Measurements from ENCODE around the gene ALDOA.
"Not testable (repeated sequence)": the region's sequence is repeated elsewhere in the genome, so short reads cannot be mapped to it uniquely, and the experiment has no call there.

The ALDOA gene

GRCh38 chr16:30065102-30065942 lies at the start of gene ALDOA:
Gene ALDOA, plus strand, starts transcription at chr16:30065760. Its CDS starts 1,138 bp downstream, at chr16:30066898.
- DNase-seq (ENCODE audit: low read depth in 2 of 2): peak; percentile 98 to 99

GRCh38 chr16:30016555-30017276 lies 48.8 kb upstream of the ALDOA start:
- no peak for DNase-seq (ENCODE audit: low read depth in 2 of 2)

- DNase-seq (ENCODE audit: low read depth in 2 of 2): no peak
These were observed 48.3 kb upstream of the ALDOA start for GRCh38 chr16:30017277-30017656.

- not testable (repeated sequence) for DNase-seq (ENCODE audit: low read depth in 2 of 2)
These were observed 47.6 kb upstream of the ALDOA start for GRCh38 chr16:30017937-30018336.

- DNase-seq (ENCODE audit: low read depth in 2 of 2): no peak
These were observed 46.8 kb upstream of the ALDOA start for GRCh38 chr16:30018731-30019158.

- no peak for DNase-seq (ENCODE audit: low read depth in 2 of 2)
These were observed 42.7 kb upstream of the ALDOA start, which contains the start of gene C16orf92 for GRCh38 chr16:30022887-30023286. Gene C16orf92, plus strand, starts transcription at chr16:30023198. Its CDS starts 143 bp downstream, at chr16:30023341.

- no peak for DNase-seq (ENCODE audit: low read depth in 2 of 2)
These were observed 42.0 kb upstream of the ALDOA start for GRCh38 chr16:30023586-30023985.

- DNase-seq (ENCODE audit: low read depth in 2 of 2): no peak
These were observed 41.1 kb upstream of the ALDOA start for GRCh38 chr16:30024451-30024850.

- no peak for DNase-seq (ENCODE audit: low read depth in 2 of 2)
These were observed 40.4 kb upstream of the ALDOA start for GRCh38 chr16:30025156-30025555.

- no peak for DNase-seq (ENCODE audit: low read depth in 2 of 2)
These were observed 40.0 kb upstream of the ALDOA start for GRCh38 chr16:30025574-30025973.

GRCh38 chr16:30026449-30026848 lies 39.1 kb upstream of the ALDOA start:
- no peak for DNase-seq (ENCODE audit: low read depth in 2 of 2)

GRCh38 chr16:30027588-30028437 lies 37.7 kb upstream of the ALDOA start:
- DNase-seq (ENCODE audit: low read depth in 2 of 2): no peak

GRCh38 chr16:30028438-30029076 lies 37.0 kb upstream of the ALDOA start:
- no peak for DNase-seq (ENCODE audit: low read depth in 2 of 2)

GRCh38 chr16:30030011-30030685 lies 35.4 kb upstream of the ALDOA start:
- no peak for DNase-seq (ENCODE audit: low read depth in 2 of 2)

- DNase-seq (ENCODE audit: low read depth in 2 of 2): no peak
These were observed 34.6 kb upstream of the ALDOA start, which contains the start of gene TLCD3B for GRCh38 chr16:30030841-30031413. Gene TLCD3B, minus strand, starts transcription at chr16:30031271. Its CDS starts 744 bp downstream, at chr16:30030527.

GRCh38 chr16:30031477-30031918 lies 34.1 kb upstream of the ALDOA start:
- no peak for DNase-seq (ENCODE audit: low read depth in 2 of 2)

- DNase-seq (ENCODE audit: low read depth in 2 of 2): peak; percentile 22 to 29
These were observed 33.3 kb upstream of the ALDOA start for GRCh38 chr16:30032083-30032819.

GRCh38 chr16:30033270-30033669 lies 32.3 kb upstream of the ALDOA start:
- no peak for DNase-seq (ENCODE audit: low read depth in 2 of 2)

GRCh38 chr16:30040221-30040620 lies 25.3 kb upstream of the ALDOA start:
- no peak for DNase-seq (ENCODE audit: low read depth in 2 of 2)

GRCh38 chr16:30040690-30041089 lies 24.9 kb upstream of the ALDOA start:
- not testable (repeated sequence) for DNase-seq (ENCODE audit: low read depth in 2 of 2)
